Activated CD4-positive, alpha-beta T cell treated with anti-CD3 and anti-CD28 coated beads for 48 hours (primary cell): ENCODE results near the gene AP5Z1.

Source experiments
- DNase-seq: peaks from one replicate; pipeline ENCODE4 v3.0.0-alpha.2; 2020

The AP5Z1 gene

DNA sequence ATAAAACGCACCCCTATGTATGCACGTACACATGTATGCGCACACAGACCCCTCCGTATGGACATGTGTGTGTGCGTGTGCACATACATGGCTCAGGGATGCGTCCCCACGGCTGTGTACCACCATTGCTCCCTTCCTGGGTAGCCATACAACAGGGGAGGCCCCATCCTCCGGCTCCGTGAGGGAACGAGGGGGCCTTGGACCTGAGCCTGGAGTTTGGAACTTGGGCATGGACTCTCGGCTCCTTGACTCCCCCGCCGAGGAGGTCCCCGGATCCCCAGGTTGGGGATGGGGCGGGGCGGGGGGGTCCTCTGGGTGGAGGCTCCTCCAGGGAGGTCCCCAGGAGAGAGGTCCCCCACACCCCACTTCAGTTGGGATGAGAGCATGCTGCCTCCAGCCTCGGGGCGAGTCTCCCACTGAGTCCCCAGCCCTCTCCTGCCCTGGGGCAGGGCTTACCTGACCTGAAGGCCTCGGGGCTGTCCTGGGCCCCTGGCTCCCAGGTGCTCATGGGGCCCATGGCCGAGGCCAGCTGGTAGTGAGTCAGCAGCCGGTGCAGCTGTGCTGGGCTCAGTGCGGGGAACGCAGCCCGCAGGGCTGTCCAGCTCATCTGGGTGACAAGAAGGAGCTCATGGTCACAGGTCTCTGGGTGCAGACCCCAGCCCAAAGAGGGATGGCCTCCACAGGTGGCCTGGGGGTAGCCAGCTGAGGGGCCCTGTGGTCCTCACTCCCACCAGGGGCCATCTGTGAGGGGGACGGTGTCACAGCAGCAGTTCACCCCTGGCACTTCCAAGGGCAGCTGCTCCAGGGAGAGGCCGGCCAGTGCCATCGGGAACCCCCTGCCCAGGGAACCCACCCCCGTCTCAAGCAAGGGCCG lies 29.9 kb downstream of the AP5Z1 start:
- DNase-seq, result no peak

DNA sequence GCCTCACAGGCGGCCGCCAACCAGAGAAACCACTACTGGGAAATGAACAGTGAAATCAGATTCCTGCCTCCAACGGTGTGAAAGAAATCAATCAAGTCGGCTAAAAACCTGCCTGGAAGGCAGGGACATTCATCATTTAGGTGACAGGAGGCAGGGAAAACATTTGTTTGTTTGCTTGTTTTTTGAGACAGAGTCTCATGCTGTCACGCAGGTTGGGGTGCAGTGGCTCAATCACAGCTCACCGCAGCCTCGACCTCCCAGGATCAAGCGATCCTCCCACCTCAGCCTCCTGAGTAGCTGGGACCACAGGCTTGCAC lies 30.5 kb downstream of the AP5Z1 start:
- DNase-seq, result no peak

- DNase-seq, result no peak
Measured at GRCh38 chr7:4806983-4807597, 31.7 kb downstream of the AP5Z1 start.

DNA sequence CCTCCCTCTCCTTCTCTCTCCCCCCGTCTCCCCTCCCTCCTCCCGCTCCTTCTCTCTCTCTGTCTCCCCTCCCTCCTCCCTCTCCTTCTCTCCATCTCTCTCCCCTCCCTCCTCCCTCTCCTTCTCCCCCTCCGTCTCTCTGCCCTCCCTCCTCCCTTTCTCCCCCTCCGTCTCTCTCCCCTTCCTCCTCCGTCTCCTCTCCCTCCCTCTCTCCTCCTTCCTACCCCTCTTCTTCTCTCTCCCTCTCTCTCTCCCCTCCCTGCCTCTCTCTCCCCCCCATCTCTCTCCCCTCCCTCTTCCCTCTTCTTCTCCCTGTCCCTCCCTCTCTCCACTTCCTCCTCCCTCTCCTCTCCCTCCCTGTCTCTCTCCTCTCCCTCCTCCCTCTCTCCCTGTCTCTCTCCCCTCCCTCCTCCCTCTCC lies 32.2 kb downstream of the AP5Z1 start:
- no peak for DNase-seq

DNA sequence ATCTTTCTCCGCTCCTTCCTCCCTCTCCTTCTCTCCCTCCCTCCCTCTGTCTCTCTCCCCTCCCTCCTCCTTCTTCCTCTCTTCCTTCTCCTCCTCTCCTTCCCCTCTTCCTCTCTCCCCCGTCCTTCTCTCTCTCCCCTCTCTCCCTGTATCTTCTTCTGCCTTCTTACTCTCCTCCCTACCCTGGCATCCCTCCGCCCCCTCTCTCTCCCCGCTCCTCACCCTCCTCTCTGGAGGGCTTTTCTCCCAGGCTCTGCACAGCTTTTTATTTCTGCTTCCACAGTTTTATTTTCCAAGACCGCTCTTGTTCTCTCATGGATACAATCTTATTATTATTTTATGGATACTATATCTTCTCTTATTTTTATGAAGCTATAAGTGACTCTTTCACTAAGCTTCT lies 32.6 kb downstream of the AP5Z1 start:
- DNase-seq, result no peak

- DNase-seq, result no peak
Measured at GRCh38 chr7:4808565-4808964, 33.1 kb downstream of the AP5Z1 start.

- peak; percentile 29 for DNase-seq
Measured at GRCh38 chr7:4809091-4809591, 33.7 kb downstream of the AP5Z1 start.

- DNase-seq, result no peak
Measured at GRCh38 chr7:4809666-4810065, 34.2 kb downstream of the AP5Z1 start.

- no peak for DNase-seq
Measured at GRCh38 chr7:4814433-4814832, 39.0 kb downstream of the AP5Z1 start.

DNA sequence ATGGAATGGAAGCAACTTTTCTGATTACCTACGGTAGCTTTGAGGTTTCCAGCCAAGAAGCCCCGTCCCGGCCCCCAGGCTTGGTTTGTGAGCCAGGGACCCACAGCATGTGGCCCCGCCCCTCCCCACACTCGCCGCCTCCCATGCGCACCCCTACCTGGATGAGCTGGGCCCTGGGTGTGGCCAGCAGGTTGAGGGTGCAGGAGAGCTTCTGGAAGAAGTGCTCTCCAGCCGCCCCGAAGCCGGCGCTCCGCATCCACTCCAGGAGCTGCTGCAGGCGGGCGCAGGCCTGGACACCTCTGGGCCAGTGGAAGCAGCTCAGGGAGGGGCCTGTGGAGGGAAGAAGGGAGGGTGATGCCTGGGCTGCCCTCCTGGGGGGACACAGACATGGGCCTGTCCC lies 39.7 kb downstream of the AP5Z1 start:
- DNase-seq, result no peak

DNA sequence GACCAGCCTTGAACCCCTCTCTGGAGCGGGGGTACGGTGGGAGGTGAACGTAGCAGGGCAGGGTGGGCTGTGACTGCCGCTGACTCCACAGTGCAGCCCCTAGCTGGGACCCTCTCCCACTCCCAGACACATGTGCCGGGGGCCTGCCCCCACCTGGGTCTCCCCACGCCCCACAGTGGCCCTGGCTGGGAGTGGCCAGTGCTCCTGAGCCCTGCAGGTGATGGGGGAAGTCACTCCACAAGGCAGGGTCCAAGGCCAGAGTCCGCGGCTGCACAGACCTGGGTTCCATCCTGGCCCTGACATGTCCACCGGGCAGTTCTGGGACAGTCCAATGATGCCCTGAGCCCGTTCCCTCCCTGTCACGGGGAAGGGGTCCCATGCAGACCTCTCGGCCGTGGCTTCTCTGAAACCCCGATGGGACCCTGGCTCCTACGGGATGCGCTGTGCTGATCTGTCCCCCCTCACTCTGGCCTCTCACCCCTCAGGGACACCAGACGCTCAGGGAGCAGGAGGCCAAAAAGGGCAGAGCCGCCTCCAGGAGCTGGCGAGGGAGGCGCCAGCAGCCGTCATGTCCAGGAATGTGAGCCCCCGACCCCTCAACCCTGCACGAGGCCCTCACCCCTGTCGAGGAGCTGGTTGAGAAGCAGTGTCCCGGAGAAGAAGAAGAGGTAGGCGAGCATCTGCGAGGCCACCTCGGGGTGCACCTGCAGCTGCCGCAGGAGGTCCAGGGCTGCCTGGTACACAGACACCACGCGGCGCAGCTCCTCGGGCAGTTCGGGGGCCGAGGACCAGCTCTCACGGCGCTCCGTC lies 40.4 kb downstream of the AP5Z1 start:
- no peak for DNase-seq

DNA sequence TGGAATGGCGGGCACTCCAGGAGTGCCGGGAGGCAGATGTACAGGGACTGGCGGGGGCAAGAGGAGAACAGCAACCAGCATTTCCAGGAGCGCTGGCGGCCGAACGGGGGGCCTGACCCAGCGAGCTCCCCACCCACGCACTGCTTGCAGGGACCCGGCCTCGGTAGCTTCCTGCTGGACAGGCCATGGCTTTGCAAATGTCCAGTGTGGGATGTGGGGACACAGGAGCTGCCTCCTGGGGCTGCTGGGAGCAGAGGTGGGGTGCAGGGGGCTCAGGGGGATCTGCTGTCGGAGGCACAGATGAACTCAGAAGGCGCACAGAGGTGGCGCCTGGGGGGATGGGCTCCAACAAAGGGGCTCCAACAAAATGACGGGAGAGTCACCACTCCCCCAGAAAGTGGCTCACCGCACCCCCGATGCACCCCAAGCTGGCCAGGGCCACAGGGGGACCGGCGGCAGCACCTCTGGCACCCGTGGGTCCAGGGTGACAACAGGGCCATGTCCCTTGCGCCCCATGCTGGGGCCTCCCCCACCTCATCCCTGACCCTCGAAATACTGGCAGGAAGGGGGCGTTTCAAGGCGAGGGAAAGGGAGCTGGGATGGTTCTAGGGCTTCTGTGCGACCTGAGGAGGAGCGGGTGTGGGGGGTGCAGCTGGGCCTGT lies 41.1 kb downstream of the AP5Z1 start:
- no peak for DNase-seq

- no peak for DNase-seq
Measured at GRCh38 chr7:4817178-4817901, 41.9 kb downstream of the AP5Z1 start.

DNA sequence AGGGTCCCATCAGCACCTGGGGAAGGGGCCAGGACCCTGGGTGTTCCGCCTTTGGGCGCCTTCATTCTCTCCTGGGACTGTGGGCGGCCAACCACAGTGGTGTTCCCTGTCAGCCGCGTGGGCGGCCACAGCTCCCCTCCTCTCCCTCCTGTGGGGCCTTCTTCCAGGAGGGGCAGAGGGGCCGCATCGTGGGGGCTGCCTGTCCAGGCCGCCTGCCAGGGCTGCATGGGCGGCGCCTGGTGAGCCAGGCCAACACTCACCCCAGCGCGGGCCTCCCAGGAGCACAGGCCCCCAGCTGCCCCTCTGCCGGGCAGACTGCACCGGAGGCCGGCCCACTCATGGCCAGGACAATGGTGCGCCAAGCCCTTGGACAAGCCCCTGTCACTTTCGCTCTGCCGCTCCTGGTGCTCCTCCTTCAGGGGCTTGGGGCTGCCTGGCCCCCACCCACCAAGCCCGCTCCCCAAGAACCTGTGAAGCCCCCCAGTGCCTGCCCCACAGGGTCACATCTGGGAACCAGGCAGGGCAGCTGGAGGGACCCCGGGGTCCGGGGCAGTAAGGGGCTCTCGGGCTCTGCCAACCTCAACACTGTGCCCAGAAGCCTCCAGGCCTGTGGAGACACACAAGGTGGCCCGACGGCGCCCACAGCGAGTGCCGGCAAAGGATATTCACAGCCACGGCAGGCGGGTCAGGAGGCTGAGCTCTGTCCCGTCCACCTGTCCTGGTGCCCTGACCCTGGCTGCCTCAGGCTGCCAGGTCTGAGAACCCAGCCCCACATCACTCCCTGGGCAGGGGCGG lies 42.8 kb downstream of the AP5Z1 start:
- no peak for DNase-seq

DNA sequence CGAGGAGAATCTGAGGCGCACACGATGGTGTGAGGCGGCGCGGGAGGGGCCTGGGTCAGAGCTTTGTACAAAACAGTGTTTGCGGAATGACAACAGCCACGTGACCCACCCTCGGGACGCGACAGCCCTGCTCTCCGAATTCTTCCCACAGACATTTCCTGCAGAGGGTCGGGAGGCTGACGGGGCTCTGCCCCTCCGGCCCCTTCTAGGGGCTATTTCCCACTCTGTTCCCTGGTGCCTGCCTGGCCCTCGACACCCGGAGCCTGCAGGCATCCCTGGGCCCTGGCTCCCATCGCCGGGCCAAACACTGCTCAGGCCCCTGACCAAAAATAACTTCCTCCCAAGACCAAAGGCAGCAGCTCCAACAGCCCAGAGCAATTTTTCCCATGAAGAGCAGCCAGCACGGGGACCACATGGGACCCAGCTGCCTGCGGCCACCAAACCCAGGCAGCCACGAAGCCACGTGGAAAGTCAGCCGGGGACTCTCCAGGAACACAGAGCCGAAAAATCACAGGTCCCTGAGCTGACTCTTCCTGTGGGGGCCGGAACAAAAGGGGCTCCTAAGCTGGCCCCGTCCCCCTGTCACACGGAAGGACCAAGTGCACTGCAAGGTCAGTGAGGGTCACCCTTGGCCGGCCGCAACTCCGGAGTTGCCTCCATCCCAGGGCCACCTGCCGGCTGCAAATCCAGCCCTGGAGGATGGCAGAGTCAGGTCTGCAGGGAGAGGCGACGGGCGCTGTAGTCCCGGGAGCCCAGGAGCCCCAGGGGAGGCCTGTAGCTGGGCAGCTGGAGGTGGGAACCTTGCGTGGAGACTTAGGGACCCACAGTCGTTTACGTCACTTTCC lies 44.4 kb downstream of the AP5Z1 start:
- DNase-seq, result no peak

- no peak for DNase-seq
Measured at GRCh38 chr7:4820405-4820966, 45.1 kb downstream of the AP5Z1 start.

DNA sequence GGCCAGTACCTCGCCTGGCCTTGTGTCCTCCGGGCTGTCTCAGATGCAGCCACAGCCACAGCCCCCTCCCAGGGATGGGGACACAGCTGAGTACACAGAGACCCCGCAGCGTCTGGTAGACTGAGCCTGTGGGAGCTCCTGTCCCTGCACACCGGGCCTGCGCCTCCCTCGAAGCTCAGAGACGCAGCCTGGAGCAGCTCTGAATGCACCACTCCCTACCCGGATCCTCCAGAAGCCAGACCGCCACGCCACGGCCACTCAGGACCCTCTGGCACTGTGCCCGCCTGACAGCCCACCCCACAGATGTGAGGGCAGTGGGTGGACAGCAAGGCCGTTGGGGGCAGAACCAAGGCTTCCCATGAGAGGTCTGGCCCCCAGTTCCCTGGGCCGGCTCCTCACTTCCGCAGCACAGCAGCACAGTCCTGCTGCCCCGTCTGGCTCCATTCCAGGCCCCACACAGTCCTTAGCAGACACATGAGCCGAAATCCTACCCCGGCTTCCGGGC lies 45.6 kb downstream of the AP5Z1 start:
- DNase-seq, result no peak

GRCh38 chr7:4822677-4823076 lies 47.3 kb downstream of the AP5Z1 start:
- DNase-seq, result no peak

DNA sequence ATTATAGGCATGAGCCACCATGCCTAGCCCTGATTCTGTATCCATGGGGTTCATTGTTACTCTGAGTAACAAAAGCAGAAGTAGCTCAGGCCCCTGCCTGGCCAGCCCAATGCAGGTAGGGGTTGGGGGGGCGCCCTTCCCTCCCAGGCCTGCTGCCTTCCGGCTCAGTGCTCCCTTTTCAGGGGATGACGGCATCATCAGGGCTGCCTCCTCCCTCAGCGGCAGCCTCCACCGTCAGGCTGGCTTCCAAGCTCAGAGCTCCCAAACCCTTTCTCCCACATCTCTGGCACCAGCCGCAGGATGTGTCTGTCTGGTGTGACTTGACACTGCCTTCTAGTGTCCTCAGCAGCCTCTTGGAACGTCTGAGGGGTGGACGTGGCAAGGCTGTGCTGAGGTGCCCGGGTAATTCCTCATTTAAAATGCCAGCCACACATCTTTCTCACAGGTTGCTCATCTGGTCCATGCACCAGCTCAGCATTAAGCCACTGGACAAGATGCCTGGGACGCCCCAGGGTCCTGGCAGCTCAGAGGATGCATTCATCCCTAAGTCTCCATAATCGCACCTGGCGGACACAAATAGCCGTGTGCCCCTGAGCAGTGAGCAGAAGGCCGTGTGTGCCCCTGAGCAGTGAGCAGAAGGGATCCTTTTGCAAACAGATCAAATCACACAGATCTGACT lies 48.2 kb downstream of the AP5Z1 start:
- DNase-seq, result no peak
